HG02938 (cell line): ENCODE data around the gene MED10.

ENCODE experiments used
- ATAC-seq: cut with Tn5 transposase; IDR thresholded peaks from one replicate; pipeline ENCODE4 v1.9.1; 2021; ENCODE audit warnings: mild to moderate bottlenecking, moderate library complexity; ENCODE audit not compliant: unreplicated experiment

Gene MED10, protein sequence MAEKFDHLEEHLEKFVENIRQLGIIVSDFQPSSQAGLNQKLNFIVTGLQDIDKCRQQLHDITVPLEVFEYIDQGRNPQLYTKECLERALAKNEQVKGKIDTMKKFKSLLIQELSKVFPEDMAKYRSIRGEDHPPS

DNA sequence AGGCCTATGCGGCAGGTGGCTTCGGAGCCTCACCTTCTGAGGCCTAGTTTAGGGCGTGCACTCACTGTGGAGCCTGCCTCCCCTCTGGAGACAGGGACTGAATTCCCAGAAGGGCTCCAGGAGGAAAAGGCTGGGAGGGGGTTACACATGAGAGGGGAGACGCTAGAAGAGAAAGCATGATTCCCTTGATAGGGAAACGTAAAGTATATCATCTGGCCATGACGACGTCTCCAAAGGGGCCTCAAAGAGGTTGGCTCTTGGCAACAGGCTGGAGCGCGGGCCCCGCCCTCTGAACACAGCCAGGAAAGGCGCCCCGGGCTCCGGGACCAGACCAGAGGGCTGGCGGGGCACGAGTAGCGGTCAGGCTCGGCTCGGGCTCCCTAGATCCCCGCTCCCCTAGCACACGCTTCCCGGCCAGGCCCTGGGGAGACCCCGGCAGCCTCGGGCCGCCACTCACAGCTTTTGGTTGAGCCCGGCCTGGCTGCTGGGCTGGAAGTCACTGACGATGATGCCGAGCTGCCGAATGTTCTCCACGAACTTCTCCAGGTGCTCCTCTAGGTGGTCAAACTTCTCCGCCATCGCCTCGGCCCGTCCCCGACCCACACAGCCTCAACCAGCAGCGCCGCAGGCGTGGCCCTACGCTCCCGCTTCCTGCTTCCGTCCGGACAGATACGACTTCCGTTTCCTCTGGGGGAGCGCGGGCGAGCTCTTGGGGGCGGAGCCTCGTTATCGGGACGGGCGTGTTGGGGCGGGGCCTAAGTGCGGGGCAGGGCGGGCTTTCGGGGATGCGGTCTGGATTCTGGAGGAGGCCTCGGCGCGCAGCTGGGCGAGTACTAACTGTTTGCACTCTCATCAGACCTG is at the start of gene MED10:
Gene MED10 (minus strand): TSS at position 643 of the 861 bp plus-strand sequence. CDS start 64 bp downstream, at position 579.
- peak; percentile 96 for ATAC-seq

DNA sequence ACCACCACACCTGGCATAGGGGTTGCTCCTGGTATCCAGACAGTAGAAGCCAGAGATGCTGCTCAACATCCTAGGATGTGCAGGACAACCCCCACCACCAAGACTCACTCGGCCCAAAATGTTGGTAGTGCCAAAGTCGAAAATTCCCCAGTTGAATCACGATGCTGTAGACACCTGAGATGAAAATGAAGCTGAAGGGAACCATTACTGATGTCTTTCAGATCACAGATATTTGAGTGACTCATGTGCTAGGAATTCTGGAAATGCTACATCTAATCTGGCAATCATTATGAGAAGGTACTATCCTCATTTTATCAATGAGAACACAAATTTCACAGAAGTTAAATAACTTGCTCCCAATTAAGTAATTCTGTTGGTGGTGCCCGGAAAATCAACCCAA is 49.3 kb upstream of the MED10 start:
- no peak for ATAC-seq

DNA sequence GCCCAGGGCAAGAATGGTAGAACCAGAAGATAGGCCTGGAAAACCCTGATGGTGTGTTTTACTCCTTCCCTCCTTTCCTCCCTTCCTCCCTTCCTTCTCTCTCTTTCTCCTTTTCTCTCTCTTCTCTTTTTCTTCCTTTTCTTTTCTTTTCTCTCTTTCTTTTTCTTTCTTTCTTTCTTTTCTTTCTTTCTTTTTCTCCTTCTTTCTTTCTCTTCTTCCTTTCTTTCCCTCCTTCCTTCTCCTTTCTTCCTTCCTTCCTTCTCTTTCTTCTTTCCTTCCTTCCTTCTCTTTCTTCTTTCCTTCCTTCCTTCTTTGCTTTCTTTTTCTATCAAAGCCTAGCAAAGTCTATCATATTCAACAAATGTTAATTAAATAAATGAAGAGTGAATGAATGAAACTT is 46.4 kb upstream of the MED10 start:
- no peak for ATAC-seq

DNA sequence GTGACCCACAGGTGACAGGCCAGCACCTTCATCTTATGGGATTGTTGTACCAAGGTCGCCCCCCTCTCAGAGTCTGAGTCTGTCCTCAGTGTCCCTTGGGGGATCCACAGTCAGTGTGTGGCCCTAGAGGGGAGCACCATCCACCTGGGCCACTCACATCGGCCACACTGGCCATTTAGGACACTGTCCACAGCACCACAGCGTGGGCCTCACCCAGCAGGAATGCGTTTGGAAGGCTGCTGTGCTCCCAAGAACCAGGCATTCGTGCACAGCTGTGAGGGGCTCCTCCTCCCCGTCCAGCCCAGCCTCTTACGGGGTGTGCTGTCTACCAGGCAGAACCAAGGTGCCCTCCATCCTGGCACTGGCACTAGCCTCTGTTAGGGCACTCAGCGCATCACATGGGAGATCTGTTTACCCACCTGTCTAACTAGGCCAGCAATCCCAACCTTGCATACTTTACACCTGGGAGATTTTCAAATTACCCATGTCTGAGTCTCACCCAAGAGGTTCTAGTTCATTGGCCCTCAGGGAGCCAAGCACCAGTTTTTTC is 45.8 kb upstream of the MED10 start:
- ATAC-seq: no peak

DNA sequence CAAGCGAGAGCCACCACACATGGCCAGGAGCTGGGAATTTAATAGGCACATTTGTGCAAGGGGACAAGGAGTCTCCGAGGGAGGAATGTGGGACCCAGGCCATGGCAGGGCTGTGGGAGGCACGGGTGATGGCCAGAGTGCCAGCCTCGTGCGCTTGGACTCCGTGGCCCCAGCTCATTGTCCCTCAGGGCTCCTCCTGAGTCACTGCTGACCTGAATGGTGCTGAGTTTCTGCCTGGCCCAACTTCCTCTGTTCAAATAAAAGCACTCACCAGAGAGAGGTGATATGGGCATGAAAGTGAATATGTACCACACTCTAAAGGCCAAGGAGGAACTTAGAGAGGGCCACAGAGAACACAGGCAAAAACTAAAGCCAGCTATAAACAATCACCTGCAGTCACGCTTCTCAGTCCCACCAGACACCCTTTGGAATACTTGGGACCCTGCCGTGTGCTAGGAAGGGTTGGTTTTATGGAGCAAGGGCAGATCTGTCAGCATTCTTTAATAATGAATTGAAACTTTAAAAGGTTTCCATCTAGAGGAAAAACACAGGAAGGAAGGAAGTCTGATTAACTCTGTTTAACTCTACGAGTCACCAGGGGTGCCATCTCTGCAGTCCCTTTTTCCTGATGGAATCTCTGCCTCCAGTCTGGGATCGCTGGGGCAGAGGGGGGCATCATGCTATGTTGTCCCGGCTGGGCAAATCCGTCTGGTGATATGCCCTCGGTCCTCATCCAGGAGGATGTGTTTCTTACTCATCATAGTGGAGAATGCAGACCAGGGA is 45.2 kb upstream of the MED10 start:
- no peak for ATAC-seq

DNA sequence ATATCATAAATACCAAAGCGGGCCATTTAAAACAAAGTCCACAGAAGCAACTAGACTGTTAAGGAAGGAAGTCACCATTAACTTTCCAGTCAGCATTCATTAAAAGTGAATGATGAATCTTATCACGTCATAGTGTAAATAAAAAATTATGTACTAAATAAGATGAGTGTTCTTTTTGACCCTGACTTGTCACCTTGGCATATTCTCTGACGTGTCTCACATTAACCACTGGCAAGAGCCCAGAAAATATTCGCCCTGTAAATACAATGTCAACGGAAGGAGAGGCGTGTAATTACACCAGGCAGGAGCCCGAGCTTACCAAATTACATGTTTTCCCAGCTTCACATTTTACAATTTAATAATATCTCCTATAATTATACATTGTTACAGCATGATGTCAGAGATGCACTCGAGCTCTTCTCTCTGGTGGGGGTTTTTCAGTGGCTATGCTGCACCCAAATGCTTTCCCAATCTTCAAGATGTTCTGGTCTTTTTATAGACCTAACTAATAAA is 41.0 kb upstream of the MED10 start:
- ATAC-seq: no peak

DNA sequence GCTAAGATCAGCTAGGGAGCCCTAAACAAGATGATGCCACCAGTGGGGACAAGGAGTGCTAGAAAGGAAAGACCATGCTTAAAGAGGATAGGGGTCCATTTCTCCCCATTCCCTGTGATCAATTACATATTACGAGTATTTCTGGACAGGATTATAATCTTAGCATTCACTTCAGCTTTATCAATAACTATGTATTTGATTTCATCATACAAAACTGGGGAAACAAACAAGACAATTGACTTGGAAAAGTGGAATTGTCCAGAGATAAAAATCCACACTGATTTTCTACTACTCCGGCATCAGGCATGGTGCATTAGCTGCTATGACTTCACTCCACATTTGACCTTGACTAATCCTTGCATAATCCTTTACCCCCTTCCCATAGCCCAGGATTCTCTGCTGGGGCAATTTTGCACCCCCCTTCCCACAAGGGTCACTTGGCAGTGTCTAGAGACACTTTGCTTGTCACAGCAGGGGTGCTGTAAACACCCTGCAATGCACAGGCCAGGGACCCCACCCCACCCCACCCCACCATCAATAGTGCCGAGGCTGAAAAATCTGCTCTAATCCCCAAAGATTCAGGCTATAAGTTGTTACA is 40.4 kb upstream of the MED10 start:
- ATAC-seq: no peak

DNA sequence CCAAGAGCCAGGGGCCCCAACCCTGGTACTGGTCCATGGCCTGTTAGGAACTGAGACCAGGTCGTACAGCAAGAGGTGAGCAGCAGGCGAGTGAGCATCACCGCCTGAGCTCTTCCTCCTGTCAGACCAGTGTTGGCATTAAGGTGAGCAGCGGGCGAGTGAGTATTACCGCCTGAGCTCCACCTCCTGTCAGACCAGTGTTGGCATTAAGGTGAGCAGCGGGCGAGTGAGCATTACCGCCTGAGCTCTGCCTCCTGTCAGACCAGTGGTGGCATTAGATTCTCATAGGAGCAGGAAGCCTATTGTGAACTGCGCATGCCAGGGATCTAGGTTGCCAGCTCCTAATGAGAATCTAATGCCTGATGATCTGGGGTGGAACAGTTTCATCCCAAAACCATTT is 39.3 kb upstream of the MED10 start:
- no peak for ATAC-seq

DNA sequence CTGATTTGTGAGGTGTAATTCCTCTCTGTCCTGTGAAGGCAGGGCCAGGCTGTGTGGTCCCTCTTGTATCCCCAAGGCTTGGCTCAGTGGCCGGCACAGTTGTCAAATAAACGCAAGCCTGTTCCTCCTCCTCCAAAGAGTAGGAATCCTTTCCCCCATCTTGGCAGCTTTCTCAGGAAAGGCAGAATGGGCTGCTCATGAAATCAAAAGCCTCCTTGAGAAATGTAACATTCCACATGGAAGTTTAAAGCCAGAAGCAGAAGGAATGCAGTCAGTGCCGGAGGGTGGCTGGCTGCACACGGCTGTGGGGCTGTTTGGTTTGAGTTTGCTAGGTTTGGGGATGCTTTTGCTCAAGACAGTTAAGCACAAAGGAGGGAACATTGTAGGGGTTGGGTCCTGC is 34.5 kb upstream of the MED10 start:
- ATAC-seq: no peak

DNA sequence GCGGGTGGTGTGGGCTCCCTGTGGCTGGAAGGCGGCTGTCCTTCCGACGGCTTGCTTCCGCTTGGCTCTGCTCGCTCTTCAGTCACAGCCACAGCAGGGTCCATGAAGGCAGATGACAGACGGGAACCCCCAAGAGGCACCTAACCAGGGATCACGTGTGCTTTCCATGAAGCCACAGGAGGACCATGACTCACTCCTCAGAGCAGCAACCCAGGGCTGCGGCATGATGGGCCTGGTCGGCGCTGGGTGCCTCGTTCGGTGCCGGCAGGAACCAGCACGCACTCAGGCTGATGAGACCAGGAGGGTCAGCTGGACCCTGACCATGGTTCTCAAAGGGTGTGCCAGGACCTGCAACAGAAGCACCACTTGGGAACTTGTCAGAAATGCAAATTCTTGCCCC is 32.8 kb upstream of the MED10 start:
- ATAC-seq: no peak

DNA sequence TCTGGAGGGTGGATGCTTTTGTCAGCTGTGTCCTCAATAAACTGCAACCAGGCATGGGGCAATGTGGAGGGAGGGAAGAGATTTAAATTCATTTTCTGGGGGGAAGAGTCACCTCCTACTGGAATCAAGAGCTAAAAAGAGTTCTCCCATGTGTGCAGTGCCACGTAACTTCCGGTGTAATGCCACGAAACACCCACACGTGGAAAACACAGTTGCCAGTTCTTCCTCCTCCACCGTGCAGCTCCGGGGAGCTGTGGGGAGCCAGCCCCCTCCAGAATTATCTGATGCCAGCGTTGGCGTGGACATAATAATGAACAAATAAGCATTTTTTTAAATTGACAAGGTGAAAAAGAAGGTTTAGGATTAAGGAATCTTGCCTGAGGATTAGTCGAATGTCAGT is 32.1 kb upstream of the MED10 start:
- ATAC-seq: no peak

DNA sequence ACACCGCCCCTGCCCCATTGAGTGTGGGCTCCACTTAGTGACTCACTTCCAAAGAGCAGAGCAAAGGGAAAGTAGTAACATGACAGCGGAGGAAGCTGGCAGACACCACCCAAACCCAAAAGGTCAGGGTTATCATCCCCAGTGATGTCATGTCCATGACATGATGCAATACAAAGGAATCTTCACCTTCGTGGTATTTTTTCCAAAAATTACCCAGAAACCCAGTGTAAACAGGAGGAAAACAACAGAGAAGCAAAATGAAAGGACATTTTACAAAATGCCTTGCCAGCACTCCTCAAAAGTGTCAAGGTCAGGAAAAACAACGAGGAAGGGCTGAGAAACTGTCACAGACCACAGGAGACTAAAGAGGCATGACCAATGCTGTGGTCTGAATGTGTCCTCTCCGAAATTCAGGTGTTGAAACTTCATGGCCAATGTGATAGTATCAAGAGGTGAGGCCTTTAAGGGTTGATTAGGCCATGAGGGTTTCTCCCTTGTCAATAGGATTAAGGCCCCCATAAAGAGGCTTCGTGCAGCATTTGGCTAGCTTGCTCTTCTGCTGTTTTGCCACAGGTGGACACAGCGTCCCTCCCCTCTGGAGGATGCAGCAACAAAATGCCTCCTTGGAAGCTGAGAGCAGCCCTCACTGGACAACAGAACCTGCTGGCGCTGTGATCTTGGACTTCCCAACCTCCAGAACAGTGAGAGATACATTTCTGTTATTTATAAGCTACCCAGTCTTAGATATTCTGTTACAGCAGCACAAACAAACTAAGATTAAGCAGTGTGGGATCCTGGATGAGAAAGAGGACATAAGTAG is 30.5 kb upstream of the MED10 start:
- no peak for ATAC-seq

DNA sequence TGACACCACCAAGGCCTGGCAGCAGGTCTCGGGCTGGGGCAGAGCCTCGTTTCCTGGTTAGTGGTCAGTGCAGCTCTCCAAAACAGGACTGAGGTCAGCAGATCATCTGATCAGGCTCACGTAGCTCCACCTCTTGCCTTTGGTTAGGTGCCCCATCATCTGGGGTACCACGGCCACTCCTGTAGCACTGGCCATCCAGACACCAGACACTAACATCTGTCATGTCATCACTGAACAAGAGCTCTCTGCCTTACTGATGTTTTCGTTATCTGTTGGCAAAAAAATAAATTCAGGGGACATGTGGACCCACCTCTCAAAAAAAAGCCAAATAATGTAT is 29.9 kb upstream of the MED10 start:
- ATAC-seq: no peak

DNA sequence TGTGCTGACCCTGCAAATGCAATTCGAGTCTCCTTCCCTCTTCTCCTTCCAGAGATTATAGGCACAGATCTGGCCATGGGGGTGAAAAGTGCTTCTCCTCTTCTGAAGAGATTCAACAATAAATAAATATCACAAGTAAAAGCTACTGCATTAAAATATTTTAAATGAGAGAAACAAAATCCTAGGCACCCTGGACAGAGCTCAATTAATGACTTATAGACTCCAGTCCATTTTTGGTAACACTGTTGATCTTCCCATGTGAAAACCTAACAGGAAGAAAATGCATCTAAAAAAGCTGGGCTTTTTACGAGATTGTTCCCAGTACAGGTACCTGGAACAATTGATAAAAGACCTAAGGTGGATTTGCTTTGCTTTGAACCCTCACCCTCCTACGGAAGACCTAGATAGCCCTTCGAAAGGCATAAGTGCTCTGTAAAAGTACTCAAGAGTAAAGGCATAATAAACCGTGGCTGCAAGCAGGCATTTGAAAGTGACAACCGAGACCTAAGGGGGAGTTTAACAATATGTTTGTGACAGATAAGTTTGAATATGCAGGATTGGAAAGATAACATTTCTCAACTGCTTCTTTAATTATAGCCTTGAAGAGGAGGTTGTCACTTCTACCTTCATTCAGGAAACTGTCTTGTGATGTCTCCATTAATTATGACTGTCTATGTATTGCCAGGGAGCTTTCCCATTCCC is 29.4 kb upstream of the MED10 start:
- ATAC-seq: no peak

DNA sequence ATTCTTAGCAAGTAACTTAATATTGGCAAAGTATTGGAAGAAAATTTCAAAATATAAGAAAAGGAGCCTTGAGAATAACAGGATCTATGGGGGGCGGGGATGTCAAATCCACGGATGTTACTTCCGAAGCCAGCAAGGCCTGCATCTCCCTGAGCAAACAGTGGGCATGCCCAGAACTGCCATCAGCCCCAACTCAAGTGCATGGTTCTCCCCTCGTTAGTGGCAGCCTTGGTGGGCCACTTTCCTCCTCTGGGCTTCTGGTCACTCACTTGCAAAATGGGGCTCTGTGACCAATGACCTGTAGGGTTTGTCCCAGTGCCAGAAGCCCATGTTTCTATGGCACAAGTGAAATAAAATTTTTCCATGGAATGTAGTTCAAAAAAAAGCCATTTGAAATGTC is 27.2 kb upstream of the MED10 start:
- no peak for ATAC-seq

DNA sequence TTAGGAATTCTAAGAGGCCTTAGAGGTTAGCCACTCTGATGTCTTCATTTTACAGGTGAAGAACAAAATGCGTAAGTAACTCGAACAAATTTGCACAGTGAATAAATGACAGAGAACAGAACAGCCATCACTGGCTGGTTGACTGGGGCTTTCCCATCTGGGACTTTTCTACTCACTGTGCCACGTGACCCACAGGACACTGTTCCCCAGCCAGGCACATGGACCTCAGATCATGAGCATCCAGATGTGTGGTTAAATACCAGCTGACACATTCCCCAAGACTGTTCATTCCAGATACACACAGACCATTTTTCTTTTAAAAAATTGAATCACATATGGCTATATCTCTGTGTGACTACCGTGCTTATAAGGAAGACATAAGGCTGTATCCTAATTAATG is 25.8 kb upstream of the MED10 start:
- no peak for ATAC-seq

DNA sequence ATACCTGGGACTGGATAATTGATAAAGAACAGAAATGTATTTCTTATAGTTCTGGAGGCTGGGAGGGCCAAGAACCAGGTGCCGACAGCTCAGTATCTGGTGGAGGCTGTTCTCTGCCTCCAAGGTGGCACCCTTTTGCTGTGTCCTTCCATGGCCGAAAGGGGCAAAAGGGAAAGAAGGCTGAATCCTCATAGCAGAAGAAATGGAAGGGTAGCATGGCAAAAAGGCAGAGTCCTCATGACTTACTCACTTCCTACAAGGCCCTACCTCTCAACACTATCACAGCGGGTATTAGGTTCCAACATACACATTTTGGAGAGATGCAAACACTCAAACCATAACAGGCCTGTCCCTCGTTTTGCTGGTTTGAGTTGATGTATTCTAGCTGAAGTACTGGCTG is 25.1 kb upstream of the MED10 start:
- no peak for ATAC-seq

DNA sequence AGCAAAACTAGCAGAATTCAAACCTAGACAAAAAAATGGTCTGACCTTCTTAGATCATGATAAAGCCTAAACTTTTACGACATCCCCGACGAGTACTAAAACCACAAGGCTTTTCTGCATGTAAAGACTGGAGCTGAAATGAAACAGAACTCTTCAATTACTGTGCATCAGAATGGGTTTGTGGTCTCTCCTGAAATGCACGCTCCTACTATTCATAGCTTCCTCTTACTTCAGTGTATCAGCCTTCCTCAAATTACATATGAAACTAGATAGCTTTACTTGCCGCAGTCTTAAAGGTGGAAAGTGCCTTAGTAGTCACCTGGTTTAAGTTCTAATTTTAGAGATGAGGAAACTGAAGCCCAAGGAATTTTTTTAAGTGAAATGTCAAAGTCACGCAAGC is 24.6 kb upstream of the MED10 start:
- ATAC-seq: no peak

DNA sequence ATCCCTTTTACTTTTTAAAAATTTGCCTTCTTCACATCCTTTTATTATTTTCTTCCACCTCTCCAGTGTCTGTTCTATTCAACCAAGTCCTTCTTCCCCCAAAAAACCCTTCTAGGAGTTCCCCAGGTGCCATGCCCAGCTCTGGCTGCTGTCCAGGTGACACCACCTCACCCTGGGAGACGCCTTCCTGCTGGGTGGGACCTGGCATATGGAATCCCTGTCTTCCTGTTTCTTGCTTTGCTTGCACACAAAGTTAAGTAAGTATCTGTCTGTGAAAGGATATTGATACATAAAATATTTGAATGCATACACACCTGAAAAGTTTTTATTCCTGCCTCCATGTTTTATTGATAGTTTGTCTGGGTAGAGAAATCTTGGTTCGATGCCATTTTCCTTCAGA is 23.1 kb upstream of the MED10 start:
- ATAC-seq: no peak
